ENCODE data around the gene FADS6.

Gene FADS6

DNA sequence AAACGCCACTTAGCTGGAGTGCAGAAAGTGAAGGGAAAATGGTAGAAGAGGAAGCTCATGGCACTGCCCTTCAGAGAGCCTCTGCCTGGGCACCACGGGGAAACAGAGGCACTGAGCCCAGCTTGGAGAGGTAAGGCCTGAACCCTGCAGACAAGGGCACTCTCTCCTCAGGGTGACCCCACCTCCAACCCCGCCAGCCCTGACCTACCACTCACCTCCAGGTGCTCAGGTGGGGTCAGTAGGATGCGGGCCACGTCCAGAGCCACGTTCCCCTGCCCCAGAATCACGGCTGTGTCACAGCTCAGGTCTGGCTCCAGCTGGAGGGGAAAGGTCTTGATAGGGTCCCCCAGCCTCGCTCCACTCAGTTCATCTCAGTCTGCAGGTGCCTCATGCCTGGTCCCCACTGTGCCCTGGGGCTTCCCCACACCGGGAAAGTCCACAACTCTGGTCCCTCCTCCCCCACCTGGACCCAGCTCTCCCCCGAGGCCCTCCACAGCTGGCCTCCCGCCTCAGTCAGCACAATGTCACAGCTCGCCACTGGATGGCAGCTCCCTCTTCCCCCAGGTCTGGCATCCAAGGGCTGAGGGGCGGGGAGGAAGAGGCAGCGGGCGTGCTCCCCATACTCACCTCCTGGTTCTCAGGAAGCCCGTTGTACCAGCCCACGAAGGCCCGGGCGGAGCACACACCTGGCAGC, 27.8 kb downstream of the FADS6 start:
- no peak for DNase-seq

DNA sequence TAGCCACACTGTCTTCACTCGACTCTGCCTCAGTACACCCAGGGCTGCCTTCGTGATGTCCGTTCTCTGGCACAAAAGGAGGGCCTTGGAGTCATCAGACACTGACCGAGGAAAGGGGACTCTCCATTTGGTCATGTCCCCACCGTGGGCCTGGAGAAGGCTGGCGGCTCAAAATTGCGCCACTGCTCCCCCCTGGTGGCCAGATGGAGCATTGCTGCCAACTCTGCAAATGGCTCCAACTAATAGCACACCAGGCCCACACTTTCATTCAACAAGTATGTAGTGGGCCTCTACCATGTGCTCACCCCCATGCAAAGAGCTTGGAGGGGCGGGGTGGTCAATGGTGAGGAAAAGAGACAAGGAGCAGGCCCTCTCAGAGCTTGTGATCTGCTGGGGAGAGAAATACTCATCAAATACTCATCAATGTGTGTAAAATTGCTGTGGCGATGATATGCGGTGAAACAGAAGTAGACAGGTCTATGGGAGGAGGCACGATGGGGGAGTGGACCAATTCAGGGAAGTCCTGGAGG, 28.5 kb downstream of the FADS6 start:
- DNase-seq, result peak; percentile 72 to 78

DNA sequence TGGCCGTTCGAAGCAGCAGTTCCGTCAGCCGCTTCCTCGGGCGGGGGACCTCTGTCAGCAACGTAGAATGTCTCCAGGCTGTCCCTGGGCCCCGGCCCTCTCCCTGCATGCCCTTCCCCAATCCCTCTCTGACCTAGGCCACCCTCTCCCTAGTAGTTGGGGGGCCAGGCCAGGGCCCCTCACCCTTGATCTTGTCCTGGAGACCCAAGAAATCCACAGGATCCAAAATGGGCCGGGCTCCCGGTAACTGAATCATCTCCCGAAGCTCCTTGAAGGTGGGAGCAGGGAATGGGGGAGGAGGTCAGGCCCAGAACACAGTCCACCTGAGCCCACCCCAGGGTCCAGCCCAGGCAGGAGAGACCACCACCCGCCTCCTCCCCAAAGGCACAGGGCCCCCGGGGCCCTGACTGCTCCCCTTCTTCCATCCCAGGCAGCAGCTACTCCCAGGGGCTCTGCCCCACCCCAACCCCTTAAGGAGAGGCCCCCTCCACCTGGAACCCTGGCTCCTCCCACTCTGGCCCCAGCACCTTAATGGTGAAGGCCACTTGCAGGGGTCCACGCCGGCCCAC, 29.1 kb downstream of the FADS6 start:
- DNase-seq, result no peak

DNA sequence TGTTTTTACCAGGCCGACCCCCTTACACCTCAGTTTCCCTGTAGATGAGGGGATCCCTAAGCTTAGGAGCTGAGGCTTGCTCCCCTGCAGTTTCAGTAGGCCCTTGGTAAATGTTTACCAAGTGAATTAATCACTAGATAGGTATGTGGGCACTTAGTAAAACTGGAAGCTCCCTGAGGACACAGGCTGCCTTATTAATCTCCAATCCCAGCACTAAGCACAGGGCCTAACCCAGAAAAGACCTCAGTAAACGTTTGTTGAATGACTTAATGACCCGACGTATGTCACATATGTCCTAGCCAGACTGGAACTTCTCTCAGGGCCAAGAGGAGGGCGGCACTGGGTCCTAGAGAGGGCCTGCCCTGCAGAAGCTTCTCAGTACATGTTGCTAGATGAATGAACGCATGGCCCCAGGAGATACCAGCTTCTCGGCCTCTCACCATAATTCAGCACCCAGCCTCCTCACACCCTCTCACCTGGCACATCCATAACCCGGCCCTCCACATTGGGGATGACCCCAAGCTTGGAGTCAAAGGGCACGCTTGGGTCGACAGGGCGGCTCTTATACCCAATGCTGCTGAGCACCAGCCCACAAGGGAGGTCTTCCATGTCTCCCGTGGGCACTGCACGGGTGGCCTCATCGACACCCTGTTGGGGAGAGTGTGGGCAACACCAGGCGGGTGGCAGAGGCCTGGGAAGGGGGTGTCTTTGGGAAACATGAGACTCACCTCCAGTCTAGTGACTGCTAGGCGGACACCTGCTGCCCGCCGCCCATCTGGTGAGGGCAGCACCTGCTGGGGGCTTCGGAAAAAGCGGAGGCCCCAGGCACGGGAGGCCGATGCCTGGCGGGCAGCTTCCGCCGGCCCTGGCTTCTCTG, 29.8 kb downstream of the FADS6 start:
- no peak for DNase-seq

DNA sequence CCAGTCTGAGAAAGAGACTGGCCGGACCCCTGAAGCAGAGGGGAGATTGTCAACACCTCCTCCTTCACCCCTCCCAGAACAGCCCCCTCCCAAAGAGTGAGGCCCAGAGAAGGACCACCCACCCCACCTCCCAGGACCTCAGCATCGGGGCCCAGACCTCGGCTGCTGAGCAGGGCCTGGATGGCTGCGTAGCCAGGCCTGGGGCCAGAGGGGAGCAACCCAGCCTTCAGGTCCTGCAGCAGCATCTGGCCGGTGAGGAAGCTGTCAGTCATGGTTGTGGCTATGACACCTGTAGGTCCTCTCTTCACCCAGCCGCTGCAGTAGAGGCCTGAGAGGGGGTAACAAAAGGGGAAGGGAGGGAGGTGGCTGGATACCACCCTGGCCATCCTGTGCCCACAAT, 30.5 kb downstream of the FADS6 start:
- no peak for DNase-seq

DNA sequence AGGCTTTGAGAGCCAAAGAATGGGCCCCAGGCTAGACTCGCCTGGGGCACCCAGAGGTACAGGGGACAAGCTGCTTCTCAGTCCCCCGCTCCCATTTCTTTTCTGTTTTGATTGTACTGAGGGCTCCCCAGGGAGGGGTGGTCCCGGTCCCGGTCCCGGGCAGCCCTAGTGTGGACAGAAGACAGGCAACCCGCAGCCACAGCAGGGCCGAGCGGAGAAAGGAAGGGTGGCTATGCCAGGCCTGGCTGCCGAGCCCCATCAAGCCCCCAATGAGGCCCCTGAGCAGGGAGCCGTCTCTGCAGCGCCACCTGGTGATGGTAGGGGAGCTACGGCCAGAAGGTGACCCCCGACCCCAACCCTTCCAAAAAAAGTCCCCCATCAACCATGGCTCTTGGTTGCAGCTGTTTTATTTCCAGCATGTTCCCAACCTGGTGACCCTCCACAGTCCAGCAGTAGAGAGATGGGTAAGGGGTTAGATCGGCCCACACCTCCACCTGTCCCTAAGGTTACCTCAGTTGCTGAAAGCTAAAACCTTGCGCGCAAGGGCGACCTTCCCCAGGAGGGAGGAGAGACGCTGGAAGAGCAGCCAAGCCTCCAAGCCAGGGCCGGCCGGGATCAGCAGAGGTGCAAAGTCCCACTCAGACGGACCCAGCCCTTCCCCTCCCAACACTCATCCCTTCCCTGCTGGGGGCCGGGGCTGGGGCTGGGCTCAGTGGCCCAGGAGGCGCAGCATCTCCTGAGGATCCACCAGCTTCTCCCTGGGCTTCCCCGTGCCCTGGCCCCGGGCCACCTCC, 31.1 kb downstream of the FADS6 start:
- DNase-seq, result peak; percentile 74 to 75

DNA sequence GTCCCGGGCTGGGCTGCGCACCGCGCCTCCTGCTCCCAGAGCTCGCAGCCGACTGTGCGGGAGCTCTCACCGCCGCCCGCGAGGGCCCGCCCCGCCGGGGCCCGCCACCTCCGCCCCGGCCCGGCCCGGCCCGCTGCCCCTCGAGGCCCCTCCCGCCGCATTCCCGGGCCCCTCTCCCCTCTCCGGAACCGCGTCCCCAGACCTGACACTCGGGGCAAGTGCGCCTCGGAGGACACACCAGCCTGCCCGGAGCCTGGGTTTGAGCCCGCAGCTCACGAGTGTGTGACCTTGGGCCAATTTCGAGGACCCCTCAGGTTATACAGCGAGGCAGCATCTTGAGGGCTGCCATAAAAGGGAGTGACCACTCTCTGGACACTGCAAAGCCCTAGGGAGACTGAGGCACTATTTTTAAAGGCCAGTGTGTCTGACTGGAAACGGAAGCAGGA, 31.7 kb downstream of the FADS6 start:
- no peak for DNase-seq

DNA sequence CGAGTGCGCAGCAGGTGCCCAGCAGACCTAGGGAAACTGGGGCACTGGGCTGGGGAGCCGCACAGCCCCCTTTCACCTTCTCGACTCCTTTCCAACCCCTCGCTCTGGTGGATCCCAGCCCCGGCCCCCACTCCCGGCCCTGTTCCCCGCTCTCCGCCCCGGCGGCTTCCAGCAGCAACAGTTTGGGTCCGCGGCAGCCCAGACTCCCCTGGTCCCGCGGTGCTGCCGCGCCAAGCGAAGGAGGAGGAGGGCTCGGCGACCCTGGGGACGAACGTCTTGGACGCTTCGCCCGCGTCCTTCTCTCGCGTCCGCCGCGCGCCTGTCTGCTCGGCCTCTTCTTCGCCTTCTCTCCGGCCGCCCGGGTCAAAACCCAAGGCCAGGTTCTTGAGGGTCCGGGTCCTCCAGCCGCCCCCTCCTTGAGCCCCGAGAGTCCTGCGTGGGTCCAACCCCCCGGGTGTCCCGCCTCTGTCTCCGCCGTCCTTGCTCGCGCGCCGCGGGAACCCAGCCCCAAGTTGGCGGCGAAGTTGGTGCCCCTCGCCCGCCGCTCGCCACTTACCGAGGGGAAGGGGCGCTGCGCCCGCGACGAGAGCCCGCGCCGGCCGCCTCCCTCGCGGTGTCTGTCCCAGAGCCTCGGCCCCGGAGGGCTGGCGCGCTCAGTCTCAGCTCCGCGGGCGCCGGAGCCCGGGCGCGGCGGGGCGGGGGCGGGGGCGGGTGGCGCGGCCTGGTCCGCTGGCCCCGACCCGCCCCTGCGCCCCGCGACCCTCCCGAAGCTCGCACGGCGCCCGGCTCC, 32.4 kb downstream of the FADS6 start:
- DNase-seq, result no peak

DNA sequence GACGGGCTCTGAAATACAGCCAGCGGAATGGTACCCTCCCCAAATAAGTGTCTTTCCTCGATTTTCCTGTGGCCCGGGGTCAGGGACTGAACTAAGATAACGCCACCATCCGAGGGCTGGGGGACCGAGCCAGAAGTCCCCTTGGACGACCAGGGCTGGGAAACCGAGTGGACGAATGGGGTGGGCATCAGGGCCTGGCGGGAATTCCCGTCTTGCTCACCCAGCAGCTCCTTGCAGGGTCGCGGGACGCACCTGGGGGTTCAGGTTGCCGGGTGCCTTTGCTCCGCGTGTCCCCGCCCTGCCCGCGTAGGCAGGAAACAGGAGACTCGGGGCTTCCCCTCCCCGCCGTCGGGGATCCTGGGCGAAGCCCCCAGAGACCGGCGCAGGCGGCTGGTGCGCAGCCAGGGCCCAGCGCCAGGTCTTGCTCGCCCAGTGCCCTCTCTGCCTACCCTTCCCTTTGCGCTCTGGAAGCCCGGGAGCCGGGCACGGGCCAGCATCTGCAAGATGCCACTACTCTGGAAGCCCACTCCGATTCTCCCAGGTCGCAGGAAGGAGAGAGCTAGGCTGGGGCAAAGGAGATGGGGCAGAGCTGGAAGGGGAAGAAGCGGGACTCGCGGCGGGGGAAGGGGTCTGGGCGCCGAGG, 33.1 kb downstream of the FADS6 start:
- DNase-seq, result no peak

DNA sequence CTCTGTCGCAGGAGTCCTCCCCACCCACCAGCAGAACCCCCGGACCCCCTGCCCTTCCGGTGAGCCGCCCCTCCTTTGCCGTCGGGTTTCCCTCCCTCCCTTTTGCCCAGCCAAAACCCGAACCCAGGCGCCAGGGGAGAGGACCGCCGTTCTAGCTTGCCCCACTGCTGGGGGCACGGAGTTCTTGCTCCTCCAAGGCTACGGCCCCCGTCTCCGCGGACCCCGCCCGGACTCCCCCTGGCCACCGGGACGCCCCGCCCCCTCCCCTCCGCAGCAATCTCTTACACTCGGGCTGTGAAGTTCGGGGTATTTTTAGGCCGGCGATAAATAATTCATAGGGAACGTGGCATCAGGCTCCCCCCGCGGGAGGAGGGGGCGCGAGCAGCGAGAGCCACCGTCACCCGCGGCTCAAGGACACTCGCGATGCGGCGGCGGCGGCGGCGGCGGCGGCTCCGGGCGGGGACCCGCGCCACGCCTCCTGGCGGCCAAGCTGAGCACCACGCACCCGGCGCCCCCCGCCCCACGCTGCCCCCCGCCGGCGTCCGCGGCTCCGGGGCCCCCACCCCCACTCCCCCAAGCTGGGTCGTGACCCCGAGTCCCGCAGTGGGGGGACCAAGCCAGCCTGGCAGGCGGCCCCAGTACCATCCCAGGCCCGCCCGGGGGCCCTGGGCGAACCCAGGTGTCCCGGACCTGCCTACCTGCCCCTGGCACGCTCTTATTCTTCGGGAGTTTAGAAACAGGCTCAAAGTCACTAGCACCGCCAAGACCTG, 33.8 kb downstream of the FADS6 start, which contains the start of gene GRIN2C:
Gene GRIN2C, minus strand, starts transcription at position 427 of the 770 bp plus-strand sequence. CDS start 4,793 bp downstream, outside the sequence.
- peak; percentile 34 to 35 for DNase-seq

DNA sequence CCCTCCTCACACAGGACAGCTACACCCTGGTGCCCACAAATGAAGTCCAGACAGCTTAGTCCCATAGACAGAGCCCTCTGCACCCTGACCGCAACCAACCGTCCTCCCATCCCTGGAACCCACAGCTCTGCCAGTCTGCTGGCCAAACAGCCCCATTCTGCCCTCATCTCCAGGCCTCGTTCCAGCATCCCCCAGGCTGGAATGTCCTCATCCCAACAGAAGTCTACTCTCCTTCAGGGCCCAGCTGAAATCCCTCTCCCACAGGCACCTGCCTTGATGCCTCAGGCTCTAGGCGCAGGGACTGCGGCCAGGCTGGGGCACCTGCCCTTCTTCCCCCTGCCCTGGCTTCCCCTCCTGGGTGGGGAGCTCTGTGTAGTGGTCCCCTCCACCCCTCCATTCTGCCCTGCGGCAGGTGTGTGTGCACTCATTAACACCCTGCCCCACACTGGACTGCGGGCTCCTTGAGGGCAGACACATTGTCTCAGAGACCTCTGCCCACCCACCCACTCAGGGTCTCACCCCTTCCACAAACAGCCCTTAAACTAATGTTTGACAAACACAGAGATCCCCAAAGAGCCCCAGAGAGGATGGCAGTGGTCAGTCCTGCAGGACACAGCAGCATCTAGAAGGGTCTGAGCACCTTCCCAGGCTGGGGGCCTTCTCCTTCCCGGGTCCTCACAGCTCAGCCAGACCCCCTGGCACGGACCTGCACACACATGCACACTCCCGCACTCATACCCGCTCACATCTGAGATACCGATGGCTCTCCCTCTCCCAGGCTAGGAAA, 34.6 kb downstream of the FADS6 start:
- no peak for DNase-seq

DNA sequence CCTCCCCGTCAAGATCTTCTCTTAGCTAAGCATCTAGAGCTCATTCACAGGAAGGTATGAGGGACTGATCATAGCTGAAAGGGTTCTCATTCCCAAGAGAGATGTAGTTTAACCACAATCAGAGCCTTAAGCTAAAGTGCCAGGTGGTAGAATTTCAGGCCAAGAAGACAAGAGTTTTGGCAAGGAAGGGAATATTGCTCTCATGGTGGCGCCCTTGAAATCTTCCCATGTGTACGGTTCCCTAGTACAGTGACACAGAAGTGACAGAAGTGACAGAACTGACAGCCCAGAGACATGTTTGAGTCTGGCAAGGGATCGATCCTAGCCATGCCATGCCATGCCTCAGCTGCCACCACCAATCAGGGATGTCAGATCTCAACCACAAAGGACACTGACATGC, 36.2 kb downstream of the FADS6 start:
- DNase-seq, result no peak

DNA sequence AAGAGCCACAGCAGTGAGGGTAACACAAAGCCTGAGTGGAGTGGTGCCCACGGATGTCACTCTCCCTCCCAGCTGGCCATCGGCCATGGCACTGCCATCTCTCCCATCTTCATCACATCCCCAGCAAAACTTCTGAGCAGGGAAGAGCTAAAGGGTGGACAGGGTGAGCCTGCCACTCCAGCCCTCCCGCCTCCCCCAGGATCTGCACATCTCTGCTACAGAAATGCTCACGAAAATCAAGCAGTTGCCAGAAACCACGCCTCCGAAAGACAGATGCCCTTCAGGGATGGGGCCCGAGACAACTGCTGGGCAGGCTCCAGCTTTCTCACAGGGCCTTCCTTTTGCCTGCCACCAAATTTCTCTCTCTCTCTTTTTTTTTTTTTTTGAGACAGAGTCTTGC, 37.3 kb downstream of the FADS6 start:
- no peak for DNase-seq

DNA sequence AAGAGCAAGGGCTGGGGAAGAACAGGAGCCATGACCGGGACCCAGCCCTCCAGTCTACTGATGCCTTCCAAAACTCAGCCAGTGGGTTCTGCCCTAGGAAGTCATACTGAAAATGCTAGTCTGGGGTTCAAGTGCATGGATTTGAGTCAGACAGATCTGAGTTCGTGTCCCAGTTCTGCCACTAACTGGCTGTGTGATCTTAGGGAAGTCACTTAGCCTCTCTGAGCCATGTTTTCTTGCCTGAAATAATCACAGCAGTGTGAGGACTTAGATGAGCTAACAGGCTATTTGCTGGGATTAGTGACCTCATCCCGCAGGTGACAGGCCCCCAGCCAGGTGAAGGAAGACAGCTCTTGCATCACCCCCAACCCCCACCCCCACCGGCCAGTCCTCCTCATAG, 38.1 kb downstream of the FADS6 start:
- DNase-seq, result no peak

DNA sequence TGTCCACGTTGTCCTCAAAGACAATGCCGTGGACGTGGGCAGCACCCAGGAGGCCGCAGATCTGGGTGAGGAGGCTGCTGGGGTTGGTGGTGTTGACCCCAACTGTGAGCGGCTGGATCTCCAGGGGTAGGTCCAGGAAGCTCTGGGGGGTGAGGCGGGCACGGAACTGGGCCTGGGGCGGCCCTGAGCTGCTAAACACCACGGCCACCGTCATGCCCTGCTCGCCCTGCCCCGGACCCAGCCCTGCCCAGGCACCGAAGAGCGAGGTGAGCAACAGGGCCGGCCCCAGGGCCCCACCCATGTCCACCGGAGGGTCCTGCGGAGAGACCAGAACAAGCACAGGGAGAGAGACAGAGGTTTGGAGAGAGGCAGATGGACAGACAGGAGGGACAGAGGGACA, 38.6 kb downstream of the FADS6 start:
- no peak for DNase-seq

DNA sequence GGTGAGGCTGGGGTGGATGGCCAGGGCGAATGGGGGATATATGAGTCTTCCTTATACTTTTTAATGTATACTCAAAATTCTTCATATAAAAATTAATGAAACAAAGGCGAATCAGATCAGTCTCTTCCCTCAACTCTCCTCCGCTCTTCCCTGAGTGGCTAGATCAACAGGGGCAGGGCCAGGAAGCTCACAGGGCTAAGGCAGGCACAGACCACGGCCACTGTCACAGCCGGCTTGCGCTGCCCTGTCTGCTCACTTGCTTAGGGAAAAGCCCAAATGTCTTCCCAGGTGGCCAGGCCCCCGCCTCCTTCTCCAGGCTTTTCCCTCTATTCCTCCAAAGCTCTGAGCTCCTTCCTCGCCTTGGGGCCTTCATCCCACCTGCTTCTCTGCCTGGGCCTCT, 39.8 kb downstream of the FADS6 start:
- no peak for DNase-seq

DNA sequence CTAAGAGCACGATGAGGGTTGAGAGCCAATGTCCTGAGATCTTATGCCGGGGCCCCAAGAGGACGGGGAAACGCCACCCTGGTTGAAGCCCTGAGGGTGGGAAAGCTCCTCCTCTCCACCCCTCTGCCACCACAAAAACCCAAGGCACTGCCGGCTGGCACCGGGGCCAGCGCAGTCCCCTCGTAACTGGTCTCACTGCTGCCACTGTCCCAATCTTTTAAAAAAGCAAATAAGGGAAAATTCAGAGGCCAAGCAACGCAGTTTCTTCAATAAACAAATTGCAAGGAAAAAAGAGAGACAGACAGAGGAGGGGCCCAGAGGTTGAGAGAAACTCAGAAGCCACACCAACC, 40.4 kb downstream of the FADS6 start:
- no peak for DNase-seq

DNA sequence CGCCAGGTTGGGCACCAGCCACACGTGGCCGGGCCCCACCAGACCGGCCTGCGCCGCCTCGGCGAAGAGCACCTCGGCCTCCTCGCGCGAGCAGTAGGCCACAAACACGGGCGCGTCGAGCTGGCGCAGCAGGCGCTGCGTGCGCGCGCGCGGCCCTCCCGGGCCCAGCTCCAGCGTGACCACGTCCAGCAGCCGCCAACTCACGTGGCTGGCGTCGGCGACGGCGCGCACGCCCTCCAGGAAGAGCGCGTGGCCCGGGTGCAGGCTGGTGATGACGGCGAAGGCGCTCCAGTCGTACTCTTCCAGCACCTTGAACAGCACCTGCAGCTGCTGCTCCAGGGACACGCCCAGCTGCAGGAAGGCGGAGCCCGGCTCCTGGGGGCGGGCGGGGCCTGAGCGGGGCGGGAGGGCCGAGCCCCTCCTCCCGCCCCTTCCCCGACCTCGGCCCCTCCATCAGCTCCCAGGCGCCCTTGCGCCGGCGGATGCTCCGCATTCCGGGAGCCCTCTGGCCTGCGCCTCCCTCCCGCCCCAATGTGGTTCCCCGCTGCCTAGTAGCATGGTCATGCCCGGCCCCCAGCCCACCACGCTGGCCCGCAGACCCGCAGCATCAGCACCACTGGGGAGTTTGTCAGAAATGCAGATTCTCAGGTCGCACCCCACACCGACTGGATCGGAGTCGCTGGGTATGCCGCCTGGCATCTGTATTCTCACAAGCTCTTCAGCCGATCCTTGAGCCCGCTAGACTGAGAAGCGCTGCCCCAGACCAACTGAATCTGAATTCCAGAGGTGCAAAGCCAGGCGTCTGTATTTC, 41.0 kb downstream of the FADS6 start:
- peak; percentile 63 to 68 for DNase-seq
